Neural cell (in vitro differentiated cells): Measurements from ENCODE around the gene CUX1. TPM values are rescaled to one million over a fixed set of nuclear protein-coding genes. Genes with fewer than 3 reads are reported as not detected.

Source experiments
- H2AFZ ChIP-seq: fragments of 200-600, 300-800 bp; sonication (generic), shearing (Covaris generic); 2 replicates; pipeline ENCODE4 v1.6.0; 2014; ENCODE audit warnings: low read depth, mild to moderate bottlenecking, antibody characterized with exemption, low read length, moderate library complexity
- H3F3A ChIP-seq: fragments of 200-600 bp; shearing (Covaris generic); 2 replicates; pipeline ENCODE4 v1.6.1; 2016; ENCODE audit warnings: mild to moderate bottlenecking, moderate library complexity, mixed read lengths, antibody characterized with exemption, low read length; ENCODE audit not compliant: insufficient read depth, poor library complexity, severe bottlenecking
- H3K27ac ChIP-seq: fragments of 200-600, 300-800 bp; sonication (generic), shearing (Covaris generic); 2 replicates; pipeline ENCODE4 v1.5.1; 2014; ENCODE audit warnings: mild to moderate bottlenecking, low read length, moderate library complexity
- H3K27me3 ChIP-seq: fragments of 300-800, 200-600 bp; sonication (generic), shearing (Covaris generic); 2 replicates; pipeline ENCODE4 v1.6.0; 2014; ENCODE audit warnings: mild to moderate bottlenecking, low read depth, low read length, moderate library complexity; ENCODE audit not compliant: insufficient read depth
- H3K36me3 ChIP-seq: fragments of 300-800, 200-600 bp; sonication (generic), shearing (Covaris generic); 2 replicates; pipeline ENCODE4 v1.5.1; 2014; ENCODE audit warnings: mild to moderate bottlenecking, antibody characterized with exemption, low read length, moderate library complexity; ENCODE audit not compliant: insufficient read depth
- H3K4me2 ChIP-seq: fragments of 300-800, 200-600 bp; sonication (generic), shearing (Covaris generic); 2 replicates; pipeline ENCODE4 v1.6.0; 2014; ENCODE audit warnings: mild to moderate bottlenecking, low read length
- H3K4me3 ChIP-seq: fragments of 300-800, 200-600 bp; sonication (generic), shearing (Covaris generic); 2 replicates; pipeline ENCODE4 v1.5.1; 2014; ENCODE audit warnings: mild to moderate bottlenecking, low read length, moderate library complexity
- H3K79me2 ChIP-seq: fragments of 200-600 bp; shearing (Covaris generic); replicated peaks from 2 replicates; pipeline ENCODE4 v1.6.0; 2014; ENCODE audit warnings: mild to moderate bottlenecking, low read length, moderate library complexity; ENCODE audit not compliant: insufficient read depth
- H3K9ac ChIP-seq: fragments of 300-800, 200-600 bp; sonication (generic), shearing (Covaris generic); 2 replicates; pipeline ENCODE4 v1.6.1; 2016; ENCODE audit warnings: mild to moderate bottlenecking, low read length, mixed read lengths
- H3K9me2 ChIP-seq: fragments of 200-600 bp; shearing (Covaris generic); 2 replicates; pipeline ENCODE4 v1.6.1; 2016; ENCODE audit warnings: mild to moderate bottlenecking, low read length, mixed read lengths; ENCODE audit not compliant: insufficient read depth
- H3K9me3 ChIP-seq: fragments of 200-600, 300-800 bp; sonication (generic), shearing (Covaris generic); 2 replicates; pipeline ENCODE4 v1.6.1; 2016; ENCODE audit warnings: mild to moderate bottlenecking, mixed run types, low read length, moderate library complexity, mixed read lengths
- H4K20me1 ChIP-seq: fragments of 200-600 bp; shearing (Covaris generic); 2 replicates; pipeline ENCODE4 v1.6.1; 2016; ENCODE audit warnings: mild to moderate bottlenecking, mixed run types; ENCODE audit not compliant: insufficient read depth
- EP300 ChIP-seq: fragments of 450-650 bp; conservative IDR thresholded peaks from 2 replicates; pipeline ENCODE4 v1.6.1; 2014; ENCODE audit warnings: antibody characterized with exemption, mild to moderate bottlenecking, moderate library complexity; ENCODE audit not compliant: poor library complexity, severe bottlenecking
- EZH2 ChIP-seq: fragments of 200-600, 300-800 bp; shearing (Covaris generic), sonication (generic); IDR thresholded peaks from 2 replicates; pipeline ENCODE4 v1.6.1; 2014; ENCODE audit warnings: antibody characterized with exemption, low read length, borderline replicate concordance, mild to moderate bottlenecking; ENCODE audit not compliant: insufficient read depth, poor library complexity, severe bottlenecking
- MXI1 ChIP-seq: fragments of 450-650 bp; conservative IDR thresholded peaks from 2 replicates; pipeline ENCODE4 v1.6.1; 2014; ENCODE audit warnings: antibody characterized with exemption, mild to moderate bottlenecking; ENCODE audit not compliant: poor library complexity, severe bottlenecking
- POLR2AphosphoS5 ChIP-seq: IDR thresholded peaks from 2 replicates; pipeline ENCODE4 v1.6.1; 2012
- RAD21 ChIP-seq: fragments of 450-650 bp; conservative IDR thresholded peaks from 2 replicates; pipeline ENCODE4 v1.6.1; 2014; ENCODE audit warnings: antibody characterized with exemption, mild to moderate bottlenecking, moderate library complexity
- SMC3 ChIP-seq: fragments of 450-650 bp; conservative IDR thresholded peaks from 2 replicates; pipeline ENCODE4 v1.6.1; 2014; ENCODE audit warnings: antibody characterized with exemption, mild to moderate bottlenecking, moderate library complexity; ENCODE audit not compliant: poor library complexity
- TAF1 ChIP-seq: IDR thresholded peaks from 2 replicates; pipeline ENCODE4 v1.6.1; 2012; ENCODE audit warnings: low read depth
- polyA plus RNA-seq: library from polyadenylated mRNA; depleted of rRNA; stranded (reverse); fragments of >200 nt; gene quantifications from 2 replicates; pipeline ENCODE4 v1.2.3, GENCODE V29; 2014
- TF ChIP-seq, protein P1 (sequence below): fragments of 450-650 bp; IDR thresholded peaks from 2 replicates; pipeline ENCODE4 v1.5.1; 2014; ENCODE audit warnings: antibody characterized with exemption, mild to moderate bottlenecking, moderate library complexity; ENCODE audit not compliant: poor library complexity, severe bottlenecking
- TF ChIP-seq, protein P2 (sequence below): IDR thresholded peaks from 2 replicates; pipeline ENCODE4 v1.6.1; 2012; ENCODE audit warnings: borderline replicate concordance

Gene CUX1
- polyA plus RNA-seq, 1 donor from 2014 or later = 26.6 TPM

DNA sequence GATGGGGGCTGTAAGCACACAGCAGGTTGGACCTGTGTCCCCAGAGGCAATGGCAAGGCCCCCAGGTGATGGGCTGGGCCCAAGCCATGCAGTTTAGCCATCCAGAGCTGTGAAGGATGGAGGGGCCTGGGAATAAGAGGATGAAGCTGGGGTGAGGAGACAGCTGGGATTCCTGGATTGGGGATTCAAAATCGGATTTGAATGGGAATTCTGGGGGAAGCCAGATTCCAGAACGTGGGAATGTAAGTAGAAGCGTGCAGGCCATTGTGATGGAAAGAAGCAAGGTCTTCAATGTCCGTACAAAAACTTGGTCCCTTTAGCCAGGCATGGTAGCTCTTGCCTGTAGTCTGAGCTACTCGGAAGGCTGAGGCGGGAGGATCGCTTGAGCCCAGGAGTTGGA, 479.1 kb downstream of the CUX1 start:
- H3K4me3 ChIP-seq = no peak overlapping the region
- H3K79me2 ChIP-seq = no peaks in the 10 kb centered on the region
- no peak overlapping the region for H3K9ac ChIP-seq
- no peaks in the 10 kb centered on the region for H3K36me3 ChIP-seq
- no peak overlapping the region for H3K27ac ChIP-seq
- no peak overlapping the region for H2AFZ ChIP-seq
- no peaks in the 10 kb centered on the region for H3K27me3 ChIP-seq
- H3F3A ChIP-seq = no peaks in the 10 kb centered on the region
- H4K20me1 ChIP-seq = peaks cover 5% of the 10 kb centered on the region
- H3K4me2 ChIP-seq = no peak overlapping the region
- no peaks in the 10 kb centered on the region for H3K9me3 ChIP-seq
- no peaks in the 10 kb centered on the region for H3K9me2 ChIP-seq
- TF ChIP-seq SMC3 (no peak), EP300 (no peak), RAD21 (no peak), POLR2AphosphoS5 (no peak), TAF1 (no peak), EZH2 (no peak), MXI1 (no peak)
- TF ChIP-seq, protein P1, sequence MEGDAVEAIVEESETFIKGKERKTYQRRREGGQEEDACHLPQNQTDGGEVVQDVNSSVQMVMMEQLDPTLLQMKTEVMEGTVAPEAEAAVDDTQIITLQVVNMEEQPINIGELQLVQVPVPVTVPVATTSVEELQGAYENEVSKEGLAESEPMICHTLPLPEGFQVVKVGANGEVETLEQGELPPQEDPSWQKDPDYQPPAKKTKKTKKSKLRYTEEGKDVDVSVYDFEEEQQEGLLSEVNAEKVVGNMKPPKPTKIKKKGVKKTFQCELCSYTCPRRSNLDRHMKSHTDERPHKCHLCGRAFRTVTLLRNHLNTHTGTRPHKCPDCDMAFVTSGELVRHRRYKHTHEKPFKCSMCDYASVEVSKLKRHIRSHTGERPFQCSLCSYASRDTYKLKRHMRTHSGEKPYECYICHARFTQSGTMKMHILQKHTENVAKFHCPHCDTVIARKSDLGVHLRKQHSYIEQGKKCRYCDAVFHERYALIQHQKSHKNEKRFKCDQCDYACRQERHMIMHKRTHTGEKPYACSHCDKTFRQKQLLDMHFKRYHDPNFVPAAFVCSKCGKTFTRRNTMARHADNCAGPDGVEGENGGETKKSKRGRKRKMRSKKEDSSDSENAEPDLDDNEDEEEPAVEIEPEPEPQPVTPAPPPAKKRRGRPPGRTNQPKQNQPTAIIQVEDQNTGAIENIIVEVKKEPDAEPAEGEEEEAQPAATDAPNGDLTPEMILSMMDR = no peak
- TF ChIP-seq, protein P2, sequence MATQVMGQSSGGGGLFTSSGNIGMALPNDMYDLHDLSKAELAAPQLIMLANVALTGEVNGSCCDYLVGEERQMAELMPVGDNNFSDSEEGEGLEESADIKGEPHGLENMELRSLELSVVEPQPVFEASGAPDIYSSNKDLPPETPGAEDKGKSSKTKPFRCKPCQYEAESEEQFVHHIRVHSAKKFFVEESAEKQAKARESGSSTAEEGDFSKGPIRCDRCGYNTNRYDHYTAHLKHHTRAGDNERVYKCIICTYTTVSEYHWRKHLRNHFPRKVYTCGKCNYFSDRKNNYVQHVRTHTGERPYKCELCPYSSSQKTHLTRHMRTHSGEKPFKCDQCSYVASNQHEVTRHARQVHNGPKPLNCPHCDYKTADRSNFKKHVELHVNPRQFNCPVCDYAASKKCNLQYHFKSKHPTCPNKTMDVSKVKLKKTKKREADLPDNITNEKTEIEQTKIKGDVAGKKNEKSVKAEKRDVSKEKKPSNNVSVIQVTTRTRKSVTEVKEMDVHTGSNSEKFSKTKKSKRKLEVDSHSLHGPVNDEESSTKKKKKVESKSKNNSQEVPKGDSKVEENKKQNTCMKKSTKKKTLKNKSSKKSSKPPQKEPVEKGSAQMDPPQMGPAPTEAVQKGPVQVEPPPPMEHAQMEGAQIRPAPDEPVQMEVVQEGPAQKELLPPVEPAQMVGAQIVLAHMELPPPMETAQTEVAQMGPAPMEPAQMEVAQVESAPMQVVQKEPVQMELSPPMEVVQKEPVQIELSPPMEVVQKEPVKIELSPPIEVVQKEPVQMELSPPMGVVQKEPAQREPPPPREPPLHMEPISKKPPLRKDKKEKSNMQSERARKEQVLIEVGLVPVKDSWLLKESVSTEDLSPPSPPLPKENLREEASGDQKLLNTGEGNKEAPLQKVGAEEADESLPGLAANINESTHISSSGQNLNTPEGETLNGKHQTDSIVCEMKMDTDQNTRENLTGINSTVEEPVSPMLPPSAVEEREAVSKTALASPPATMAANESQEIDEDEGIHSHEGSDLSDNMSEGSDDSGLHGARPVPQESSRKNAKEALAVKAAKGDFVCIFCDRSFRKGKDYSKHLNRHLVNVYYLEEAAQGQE = no peak

DNA sequence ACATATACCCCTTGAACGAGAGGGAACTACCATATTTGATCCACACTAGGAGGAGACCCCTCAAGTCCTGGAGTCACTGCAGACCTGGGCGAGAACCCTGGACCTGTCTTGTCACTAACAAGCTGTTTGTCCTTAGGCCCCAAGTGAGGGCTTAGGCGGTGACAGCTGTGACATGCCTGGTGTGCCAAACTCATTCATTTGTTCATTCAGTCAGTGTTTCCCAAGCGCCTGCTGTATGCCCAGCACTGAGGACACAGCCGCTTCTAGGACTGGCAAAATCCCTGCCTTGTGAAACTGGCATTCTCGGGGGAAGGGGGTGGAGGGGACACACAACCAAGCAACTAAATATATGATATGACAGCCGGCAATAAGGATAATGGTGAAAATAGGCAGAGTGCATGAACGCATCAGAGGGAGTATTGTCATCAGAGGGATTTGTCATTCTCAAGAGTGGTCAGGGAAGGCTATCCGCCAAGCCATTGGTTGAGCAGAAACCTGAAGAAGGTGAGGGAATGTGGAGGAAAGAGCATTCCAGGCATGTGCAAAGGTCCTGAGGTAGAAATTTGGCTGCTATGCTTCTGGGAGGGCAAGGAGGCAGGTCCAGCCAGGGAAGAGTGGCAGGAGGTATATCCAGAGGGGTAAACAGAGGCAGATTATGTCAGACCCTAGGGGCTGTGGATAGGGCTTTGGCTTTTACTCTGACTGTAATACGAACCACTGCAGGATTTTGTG, 480.2 kb downstream of the CUX1 start:
- Histone ChIP-seq H3K9ac (no peak overlapping the region), H3K79me2 (no peaks in the 10 kb centered on the region), H3K4me3 (no peak overlapping the region), H3K36me3 (no peaks in the 10 kb centered on the region), H3K27me3 (no peaks in the 10 kb centered on the region), H3F3A (no peaks in the 10 kb centered on the region), H3K4me2 (no peak overlapping the region), H3K9me3 (no peaks in the 10 kb centered on the region), H4K20me1 (no peaks in the 10 kb centered on the region), H3K27ac (no peak overlapping the region), H3K9me2 (no peaks in the 10 kb centered on the region), H2AFZ (no peak overlapping the region)
- TF ChIP-seq POLR2AphosphoS5 = no peak
